WTC11 (cell line): ENCODE measurements around the gene NEB. TPM values are rescaled to one million over a fixed set of nuclear protein-coding genes. Genes with fewer than 3 reads are reported as not detected.

Experiments
- ATAC-seq: fragments of 200-7000 bp; cut with Tn5 transposase; 2 replicates; pipeline ENCODE4 v1.10.0; 2021; ENCODE audit warnings: mild to moderate bottlenecking, moderate library complexity
- CTCF ChIA-PET: fragments of 300-600 bp; sonication (Branson Sonifier 250); formaldehyde crosslinking; loops from one replicate; lab custom pipeline; 2021; ENCODE audit warnings: antibody characterized with exemption; lab: Charles Lee
- POLR2A ChIA-PET: fragments of 350-600 bp; sonication (Branson Sonifier 250); formaldehyde crosslinking; loops from one replicate; lab custom pipeline; 2021; ENCODE audit warnings: antibody characterized with exemption; lab: Charles Lee
- DNase-seq: peaks from one replicate; pipeline ENCODE4 v3.0.0; 2021; ENCODE audit warnings: low spot score
- H3K27ac Mint-ChIP-seq: 2 replicates; pipeline ENCODE4 v1.8.0; 2021; ENCODE audit warnings: mixed read lengths
- H3K27me3 Mint-ChIP-seq: 2 replicates; pipeline ENCODE4 v1.8.0; 2021; ENCODE audit warnings: low read depth, mild to moderate bottlenecking, moderate library complexity, mixed read lengths
- H3K36me3 Mint-ChIP-seq: 2 replicates; pipeline ENCODE4 v1.8.0; 2021; ENCODE audit warnings: mixed read lengths
- H3K4me1 Mint-ChIP-seq: 2 replicates; pipeline ENCODE4 v1.8.0; 2022; ENCODE audit warnings: mixed read lengths
- H3K4me3 Mint-ChIP-seq: 2 replicates; pipeline ENCODE4 v1.8.0; 2021; ENCODE audit warnings: mild to moderate bottlenecking, moderate library complexity, mixed read lengths
- H3K9me3 Mint-ChIP-seq: 2 replicates; pipeline ENCODE4 v1.8.0; 2021; ENCODE audit warnings: mixed read lengths
- E2F1 ChIP-seq: sonication (generic); formaldehyde crosslinking; IDR thresholded peaks from 2 replicates; pipeline ENCODE4 v1.8.0; 2022; ENCODE audit warnings: mild to moderate bottlenecking, missing genetic modification reagents
- ELF4 ChIP-seq: sonication (generic); formaldehyde crosslinking; IDR thresholded peaks from 2 replicates; pipeline ENCODE4 v1.8.1; 2022; ENCODE audit warnings: low read depth, mild to moderate bottlenecking, moderate library complexity, missing genetic modification reagents
- ESRRA ChIP-seq: sonication (generic); formaldehyde crosslinking; IDR thresholded peaks from 2 replicates; pipeline ENCODE4 v1.8.1; 2022; ENCODE audit warnings: mild to moderate bottlenecking, missing genetic modification reagents, borderline replicate concordance
- GABPB1 ChIP-seq: sonication (generic); formaldehyde crosslinking; IDR thresholded peaks from 2 replicates; pipeline ENCODE4 v1.8.1; 2023; ENCODE audit warnings: mild to moderate bottlenecking, missing genetic modification reagents
- HMGXB4 ChIP-seq: sonication (generic); formaldehyde crosslinking; IDR thresholded peaks from 2 replicates; pipeline ENCODE4 v1.8.1; 2023; ENCODE audit warnings: mild to moderate bottlenecking, moderate library complexity, missing genetic modification reagents
- KAT7 ChIP-seq: sonication (generic); formaldehyde crosslinking; IDR thresholded peaks from 2 replicates; pipeline ENCODE4 v1.8.1; 2023; ENCODE audit warnings: missing genetic modification reagents, mild to moderate bottlenecking, borderline replicate concordance
- PRRX2 ChIP-seq: fragments of 250-450 bp; sonication (Bioruptor Pico); IDR thresholded peaks from 2 replicates; pipeline ENCODE4 v1.8.0; 2021; ENCODE audit warnings: mild to moderate bottlenecking
- RELA ChIP-seq: sonication (generic); formaldehyde crosslinking; IDR thresholded peaks from 2 replicates; pipeline ENCODE4 v1.8.1; 2022; ENCODE audit warnings: missing genetic modification reagents, mild to moderate bottlenecking, borderline replicate concordance
- RORB ChIP-seq: fragments of 250-450 bp; sonication (Bioruptor Pico); IDR thresholded peaks from 2 replicates; pipeline ENCODE4 v1.9.0; 2021; ENCODE audit warnings: mild to moderate bottlenecking
- SMAD4 ChIP-seq: sonication (generic); formaldehyde crosslinking; IDR thresholded peaks from 2 replicates; pipeline ENCODE4 v1.8.0; 2022; ENCODE audit warnings: mild to moderate bottlenecking, missing genetic modification reagents
- SOX15 ChIP-seq: fragments of 250-450 bp; sonication (Bioruptor Pico); IDR thresholded peaks from 2 replicates; pipeline ENCODE4 v1.9.0; 2021; ENCODE audit warnings: mild to moderate bottlenecking
- ZBTB21 ChIP-seq: sonication (generic); formaldehyde crosslinking; IDR thresholded peaks from 2 replicates; pipeline ENCODE4 v1.8.1; 2023; ENCODE audit warnings: mild to moderate bottlenecking, missing genetic modification reagents, borderline replicate concordance
- ZMAT4 ChIP-seq: fragments of 250-450 bp; sonication (Bioruptor Pico); IDR thresholded peaks from 2 replicates; pipeline ENCODE4 v1.9.0; 2021; ENCODE audit warnings: mild to moderate bottlenecking
- ZNF219 ChIP-seq: sonication (generic); formaldehyde crosslinking; IDR thresholded peaks from 2 replicates; pipeline ENCODE4 v1.8.0; 2023; ENCODE audit warnings: missing genetic modification reagents, mild to moderate bottlenecking, borderline replicate concordance
- ZNF425 ChIP-seq: fragments of 250-450 bp; sonication (Bioruptor Pico); conservative IDR thresholded peaks from 2 replicates; pipeline ENCODE4 v1.9.0; 2021; ENCODE audit warnings: mild to moderate bottlenecking
- total RNA-seq: library from RNA; stranded (reverse); gene quantifications from 3 replicates; pipeline ENCODE4 v1.2.3, GENCODE V29; 2021
- TF ChIP-seq, protein P1 (sequence below): sonication (generic); formaldehyde crosslinking; IDR thresholded peaks from 2 replicates; pipeline ENCODE4 v1.8.0; 2023; ENCODE audit warnings: missing genetic modification reagents, mild to moderate bottlenecking, borderline replicate concordance
- TF ChIP-seq, protein P2 (sequence below): fragments of 250-450 bp; sonication (Bioruptor Pico); IDR thresholded peaks from 2 replicates; pipeline ENCODE4 v1.8.0; 2021; ENCODE audit warnings: mild to moderate bottlenecking
- TF ChIP-seq, protein P3 (sequence below): sonication (generic); formaldehyde crosslinking; conservative IDR thresholded peaks from 2 replicates; pipeline ENCODE4 v1.8.1; 2023; ENCODE audit warnings: mild to moderate bottlenecking, low read depth, missing genetic modification reagents, moderate library complexity

NEB gene
- total RNA-seq, 1 experiment from 2014 or later, result 1.9 TPM

GRCh38 chr2:151665959-151666358 is 68.3 kb downstream of the NEB start (continued):
- TF ChIP-seq, protein P1, sequence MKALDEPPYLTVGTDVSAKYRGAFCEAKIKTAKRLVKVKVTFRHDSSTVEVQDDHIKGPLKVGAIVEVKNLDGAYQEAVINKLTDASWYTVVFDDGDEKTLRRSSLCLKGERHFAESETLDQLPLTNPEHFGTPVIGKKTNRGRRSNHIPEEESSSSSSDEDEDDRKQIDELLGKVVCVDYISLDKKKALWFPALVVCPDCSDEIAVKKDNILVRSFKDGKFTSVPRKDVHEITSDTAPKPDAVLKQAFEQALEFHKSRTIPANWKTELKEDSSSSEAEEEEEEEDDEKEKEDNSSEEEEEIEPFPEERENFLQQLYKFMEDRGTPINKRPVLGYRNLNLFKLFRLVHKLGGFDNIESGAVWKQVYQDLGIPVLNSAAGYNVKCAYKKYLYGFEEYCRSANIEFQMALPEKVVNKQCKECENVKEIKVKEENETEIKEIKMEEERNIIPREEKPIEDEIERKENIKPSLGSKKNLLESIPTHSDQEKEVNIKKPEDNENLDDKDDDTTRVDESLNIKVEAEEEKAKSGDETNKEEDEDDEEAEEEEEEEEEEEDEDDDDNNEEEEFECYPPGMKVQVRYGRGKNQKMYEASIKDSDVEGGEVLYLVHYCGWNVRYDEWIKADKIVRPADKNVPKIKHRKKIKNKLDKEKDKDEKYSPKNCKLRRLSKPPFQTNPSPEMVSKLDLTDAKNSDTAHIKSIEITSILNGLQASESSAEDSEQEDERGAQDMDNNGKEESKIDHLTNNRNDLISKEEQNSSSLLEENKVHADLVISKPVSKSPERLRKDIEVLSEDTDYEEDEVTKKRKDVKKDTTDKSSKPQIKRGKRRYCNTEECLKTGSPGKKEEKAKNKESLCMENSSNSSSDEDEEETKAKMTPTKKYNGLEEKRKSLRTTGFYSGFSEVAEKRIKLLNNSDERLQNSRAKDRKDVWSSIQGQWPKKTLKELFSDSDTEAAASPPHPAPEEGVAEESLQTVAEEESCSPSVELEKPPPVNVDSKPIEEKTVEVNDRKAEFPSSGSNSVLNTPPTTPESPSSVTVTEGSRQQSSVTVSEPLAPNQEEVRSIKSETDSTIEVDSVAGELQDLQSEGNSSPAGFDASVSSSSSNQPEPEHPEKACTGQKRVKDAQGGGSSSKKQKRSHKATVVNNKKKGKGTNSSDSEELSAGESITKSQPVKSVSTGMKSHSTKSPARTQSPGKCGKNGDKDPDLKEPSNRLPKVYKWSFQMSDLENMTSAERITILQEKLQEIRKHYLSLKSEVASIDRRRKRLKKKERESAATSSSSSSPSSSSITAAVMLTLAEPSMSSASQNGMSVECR, result no peak
- no peak for TF ChIP-seq PRRX2

DNA sequence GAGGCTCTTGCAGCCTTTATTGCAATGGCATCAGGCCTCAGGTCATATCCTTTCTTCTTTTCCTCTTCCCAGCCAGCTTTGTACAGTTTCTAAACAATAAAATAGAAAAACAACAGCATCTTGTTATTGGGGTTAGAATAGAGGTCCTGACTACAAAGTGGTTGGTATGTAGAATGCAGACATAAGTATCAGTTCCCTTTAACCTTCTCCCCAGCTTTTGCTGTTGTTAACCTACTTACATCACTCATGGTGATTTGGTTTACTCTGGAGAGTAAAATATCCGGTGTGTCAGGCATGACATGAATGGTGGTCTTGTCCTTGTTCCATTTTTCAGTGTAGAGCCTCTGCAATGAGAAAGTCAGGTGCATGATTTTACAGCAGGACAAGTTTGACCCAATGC is 69.8 kb downstream of the NEB start:
- DNase-seq, result no peak
- no peak for ATAC-seq
- Mint-ChIP-seq H3K4me3 (no peak overlapping the region), H3K4me1 (peaks cover 7% of the 10 kb centered on the region), H3K27ac (no peak overlapping the region), H3K9me3 (no peaks in the 10 kb centered on the region), H3K27me3 (peaks cover 2% of the 10 kb centered on the region; the same call in 1 of the 2 replicates), H3K36me3 (no peaks in the 10 kb centered on the region)
- ChIA-PET CTCF (no interaction called here), POLR2A (no interaction called here)
- TF ChIP-seq ZNF425 (CRISPR knock-in tag) (no peak), SMAD4 (CRISPR knock-in tag) (no peak), SOX15 (CRISPR knock-in tag) (no peak), ZBTB21 (CRISPR knock-in tag) (no peak), ZMAT4 (CRISPR knock-in tag) (no peak), HMGXB4 (CRISPR knock-in tag) (no peak), KAT7 (CRISPR knock-in tag) (no peak), E2F1 (CRISPR knock-in tag) (no peak), RORB (no peak), GABPB1 (CRISPR knock-in tag) (no peak), ELF4 (no peak), ESRRA (CRISPR knock-in tag) (no peak), RELA (CRISPR knock-in tag) (no peak), ZNF219 (CRISPR knock-in tag) (no peak)
- TF ChIP-seq, protein P1, result no peak
- TF ChIP-seq, protein P2, sequence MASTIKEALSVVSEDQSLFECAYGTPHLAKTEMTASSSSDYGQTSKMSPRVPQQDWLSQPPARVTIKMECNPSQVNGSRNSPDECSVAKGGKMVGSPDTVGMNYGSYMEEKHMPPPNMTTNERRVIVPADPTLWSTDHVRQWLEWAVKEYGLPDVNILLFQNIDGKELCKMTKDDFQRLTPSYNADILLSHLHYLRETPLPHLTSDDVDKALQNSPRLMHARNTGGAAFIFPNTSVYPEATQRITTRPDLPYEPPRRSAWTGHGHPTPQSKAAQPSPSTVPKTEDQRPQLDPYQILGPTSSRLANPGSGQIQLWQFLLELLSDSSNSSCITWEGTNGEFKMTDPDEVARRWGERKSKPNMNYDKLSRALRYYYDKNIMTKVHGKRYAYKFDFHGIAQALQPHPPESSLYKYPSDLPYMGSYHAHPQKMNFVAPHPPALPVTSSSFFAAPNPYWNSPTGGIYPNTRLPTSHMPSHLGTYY (CRISPR knock-in tag), result no peak
- TF ChIP-seq, protein P3, sequence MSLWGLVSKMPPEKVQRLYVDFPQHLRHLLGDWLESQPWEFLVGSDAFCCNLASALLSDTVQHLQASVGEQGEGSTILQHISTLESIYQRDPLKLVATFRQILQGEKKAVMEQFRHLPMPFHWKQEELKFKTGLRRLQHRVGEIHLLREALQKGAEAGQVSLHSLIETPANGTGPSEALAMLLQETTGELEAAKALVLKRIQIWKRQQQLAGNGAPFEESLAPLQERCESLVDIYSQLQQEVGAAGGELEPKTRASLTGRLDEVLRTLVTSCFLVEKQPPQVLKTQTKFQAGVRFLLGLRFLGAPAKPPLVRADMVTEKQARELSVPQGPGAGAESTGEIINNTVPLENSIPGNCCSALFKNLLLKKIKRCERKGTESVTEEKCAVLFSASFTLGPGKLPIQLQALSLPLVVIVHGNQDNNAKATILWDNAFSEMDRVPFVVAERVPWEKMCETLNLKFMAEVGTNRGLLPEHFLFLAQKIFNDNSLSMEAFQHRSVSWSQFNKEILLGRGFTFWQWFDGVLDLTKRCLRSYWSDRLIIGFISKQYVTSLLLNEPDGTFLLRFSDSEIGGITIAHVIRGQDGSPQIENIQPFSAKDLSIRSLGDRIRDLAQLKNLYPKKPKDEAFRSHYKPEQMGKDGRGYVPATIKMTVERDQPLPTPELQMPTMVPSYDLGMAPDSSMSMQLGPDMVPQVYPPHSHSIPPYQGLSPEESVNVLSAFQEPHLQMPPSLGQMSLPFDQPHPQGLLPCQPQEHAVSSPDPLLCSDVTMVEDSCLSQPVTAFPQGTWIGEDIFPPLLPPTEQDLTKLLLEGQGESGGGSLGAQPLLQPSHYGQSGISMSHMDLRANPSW (CRISPR knock-in tag), result no peak
